Stomach (tissue), 4 donors: Measurements from ENCODE around the gene SRL.

Experiments used
- CTCF ChIP-seq, 7 experiments: fragments of 450-650 bp in 4 of 7; fragments of 200-600 bp in 3 of 7; sonication (generic) in 3 of 7; IDR thresholded peaks; one replicate each; pipeline ENCODE4 v1.5.1; 2016 to 2019; ENCODE audit warnings: antibody characterized with exemption in 7 of 7, control low read depth in 2 of 7, mild to moderate bottlenecking in 1 of 7
- POLR2A ChIP-seq, 4 donors: fragments of 450-650 bp; IDR thresholded peaks; one replicate each; pipeline ENCODE4 v1.6.1; 2016; ENCODE audit warnings: antibody characterized with exemption in 4 of 4, control low read depth in 2 of 4, mild to moderate bottlenecking in 1 of 4, moderate library complexity in 1 of 4

- TF ChIP-seq CTCF (IDR thresholded peaks at IDR 0.05): no peak
- no peak for TF ChIP-seq POLR2A (IDR thresholded peaks at IDR 0.05)
Observed at GRCh38 chr16:4179020-4179419, 62.9 kb downstream of the SRL start.
